Lower lobe of right lung (tissue), 2 donors: Measurements from ENCODE around the gene MYDGF. TPM values are rescaled to one million over a fixed set of nuclear protein-coding genes. Genes with fewer than 3 reads are reported as not detected.

Source experiments
- ATAC-seq, 2 donors: fragments of 200-7000 bp; cut with Tn5 transposase; one replicate each; pipeline ENCODE4 v1.9.1; 2020 to 2022; ENCODE audit warnings: mild to moderate bottlenecking in 2 of 2, moderate library complexity in 2 of 2
- DNase-seq: peaks from one replicate; pipeline ENCODE4 v3.0.0-alpha.2; 2020
- H3K27ac ChIP-seq: fragments of 200-600 bp; one replicate; pipeline ENCODE4 v1.8.0; 2022
- H3K27me3 ChIP-seq: fragments of 200-600 bp; one replicate; pipeline ENCODE4 v1.8.0; 2022; ENCODE audit warnings: low read depth
- H3K36me3 ChIP-seq: fragments of 200-600 bp; one replicate; pipeline ENCODE4 v1.8.0; 2022; ENCODE audit warnings: mild to moderate bottlenecking
- H3K4me1 ChIP-seq: fragments of 200-600 bp; one replicate; pipeline ENCODE4 v1.8.0; 2022
- H3K4me3 ChIP-seq: fragments of 200-600 bp; one replicate; pipeline ENCODE4 v1.8.0; 2022; ENCODE audit warnings: mild to moderate bottlenecking
- H3K9me3 ChIP-seq: fragments of 200-600 bp; one replicate; pipeline ENCODE4 v1.8.0; 2022
- intact Hi-C: fragments of 100-400 bp; cut with DNase I; formaldehyde crosslinking; loops from one replicate; pipeline ENCODE4 v1.11.0; 2022
- total RNA-seq: library from RNA; stranded (reverse); fragmentation: NEBNext Ultra II Directional; extraction: Animal tissue kit (Norgen Biotek cat#: 25700); gene quantifications from one replicate; pipeline ENCODE4 v1.2.1, GENCODE V29; 2021
- TF ChIP-seq, protein P1 (sequence below): fragments of 200-600 bp; IDR thresholded peaks from one replicate; pipeline ENCODE4 v1.8.0; 2022; ENCODE audit warnings: antibody characterized with exemption, mild to moderate bottlenecking
- donor health status: DM: no; HTN: yes; CAD: no; lungs with severe emphysema.

MYDGF gene
- total RNA-seq, 1 donor from 2014 or later, result 91.6 TPM

DNA sequence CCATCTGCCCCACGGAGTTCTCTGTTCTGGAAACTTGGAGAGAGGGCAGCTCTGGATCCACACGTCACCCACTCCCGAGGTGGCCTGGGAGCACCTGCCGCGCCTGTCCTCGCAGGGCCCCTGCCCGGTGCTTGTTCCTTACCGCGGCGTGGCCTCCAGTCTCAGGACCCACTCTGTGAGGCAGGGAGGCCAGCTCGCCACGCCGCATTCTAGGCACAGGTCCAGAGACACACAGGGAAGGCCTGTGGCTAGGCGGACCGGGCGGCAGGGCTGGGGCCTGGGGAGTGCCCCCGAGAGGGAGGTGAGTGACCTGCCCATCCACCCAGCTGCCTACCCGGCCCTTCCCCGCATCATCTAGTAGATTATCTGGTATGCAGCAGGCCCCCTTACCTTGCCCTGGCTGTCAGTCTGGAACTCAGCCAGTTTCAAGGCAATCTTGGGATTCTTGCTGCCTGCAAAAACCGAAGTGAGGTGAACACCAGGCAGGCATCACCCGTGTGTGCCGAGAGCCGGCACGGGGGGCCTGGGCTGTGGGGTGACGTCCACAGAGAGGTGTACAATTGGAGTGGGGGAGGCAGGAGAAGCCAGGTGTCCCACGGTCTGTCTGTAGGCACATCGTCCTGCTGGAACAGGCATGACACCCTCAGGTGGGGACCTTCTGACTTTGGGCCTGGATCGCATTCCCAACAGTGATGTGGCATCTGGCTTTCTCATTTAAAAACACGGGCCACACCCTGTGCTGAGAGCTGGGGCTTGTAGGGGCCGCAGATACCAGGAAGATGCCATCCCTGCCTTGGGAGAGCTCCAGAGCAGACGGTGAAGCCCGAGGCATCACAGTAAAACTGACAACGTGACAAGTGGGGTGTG is 29.9 kb upstream of the MYDGF start:
- Histone ChIP-seq H3K27me3 (no peaks in the 10 kb centered on the region), H3K36me3 (peaks cover 96% of the 10 kb centered on the region), H3K9me3 (no peaks in the 10 kb centered on the region), H3K4me1 (peaks cover 17% of the 10 kb centered on the region), H3K4me3 (no peak overlapping the region), H3K27ac (peak overlapping the region; percentile 3)
- TF ChIP-seq, protein P1, sequence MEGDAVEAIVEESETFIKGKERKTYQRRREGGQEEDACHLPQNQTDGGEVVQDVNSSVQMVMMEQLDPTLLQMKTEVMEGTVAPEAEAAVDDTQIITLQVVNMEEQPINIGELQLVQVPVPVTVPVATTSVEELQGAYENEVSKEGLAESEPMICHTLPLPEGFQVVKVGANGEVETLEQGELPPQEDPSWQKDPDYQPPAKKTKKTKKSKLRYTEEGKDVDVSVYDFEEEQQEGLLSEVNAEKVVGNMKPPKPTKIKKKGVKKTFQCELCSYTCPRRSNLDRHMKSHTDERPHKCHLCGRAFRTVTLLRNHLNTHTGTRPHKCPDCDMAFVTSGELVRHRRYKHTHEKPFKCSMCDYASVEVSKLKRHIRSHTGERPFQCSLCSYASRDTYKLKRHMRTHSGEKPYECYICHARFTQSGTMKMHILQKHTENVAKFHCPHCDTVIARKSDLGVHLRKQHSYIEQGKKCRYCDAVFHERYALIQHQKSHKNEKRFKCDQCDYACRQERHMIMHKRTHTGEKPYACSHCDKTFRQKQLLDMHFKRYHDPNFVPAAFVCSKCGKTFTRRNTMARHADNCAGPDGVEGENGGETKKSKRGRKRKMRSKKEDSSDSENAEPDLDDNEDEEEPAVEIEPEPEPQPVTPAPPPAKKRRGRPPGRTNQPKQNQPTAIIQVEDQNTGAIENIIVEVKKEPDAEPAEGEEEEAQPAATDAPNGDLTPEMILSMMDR, result no peak
- intact Hi-C loops, result no loop called here
- no peak for DNase-seq
- no peak for ATAC-seq

DNA sequence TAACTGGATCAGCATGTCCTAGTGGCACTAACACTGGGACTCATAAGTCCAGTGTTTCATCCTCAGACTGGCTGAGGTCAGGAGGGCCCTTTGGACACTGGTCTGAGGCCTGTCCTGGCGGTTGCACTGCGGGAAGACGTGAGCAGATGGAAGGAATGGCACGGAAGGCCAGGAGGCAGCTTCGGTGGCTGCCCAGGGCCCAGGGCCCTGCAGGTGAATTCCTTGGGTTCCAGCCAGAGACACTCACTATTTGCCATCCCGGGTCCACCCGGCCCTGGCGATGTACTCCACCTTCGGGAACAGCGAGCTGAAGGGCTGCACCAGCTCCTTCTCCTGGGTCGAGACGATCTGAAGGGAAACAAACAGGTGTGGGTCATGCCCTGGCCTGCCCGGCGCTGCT is 27.2 kb upstream of the MYDGF start:
- H3K4me1 ChIP-seq, result peaks cover 10% of the 10 kb centered on the region
- intact Hi-C loops, result no loop called here
- H3K27ac ChIP-seq, result no peak overlapping the region
- no peaks in the 10 kb centered on the region for H3K27me3 ChIP-seq
- no peak for DNase-seq
- no peaks in the 10 kb centered on the region for H3K9me3 ChIP-seq
- H3K36me3 ChIP-seq, result peaks cover 97% of the 10 kb centered on the region
- ATAC-seq, result no peak
- TF ChIP-seq, protein P1, result no peak
- no peak overlapping the region for H3K4me3 ChIP-seq

DNA sequence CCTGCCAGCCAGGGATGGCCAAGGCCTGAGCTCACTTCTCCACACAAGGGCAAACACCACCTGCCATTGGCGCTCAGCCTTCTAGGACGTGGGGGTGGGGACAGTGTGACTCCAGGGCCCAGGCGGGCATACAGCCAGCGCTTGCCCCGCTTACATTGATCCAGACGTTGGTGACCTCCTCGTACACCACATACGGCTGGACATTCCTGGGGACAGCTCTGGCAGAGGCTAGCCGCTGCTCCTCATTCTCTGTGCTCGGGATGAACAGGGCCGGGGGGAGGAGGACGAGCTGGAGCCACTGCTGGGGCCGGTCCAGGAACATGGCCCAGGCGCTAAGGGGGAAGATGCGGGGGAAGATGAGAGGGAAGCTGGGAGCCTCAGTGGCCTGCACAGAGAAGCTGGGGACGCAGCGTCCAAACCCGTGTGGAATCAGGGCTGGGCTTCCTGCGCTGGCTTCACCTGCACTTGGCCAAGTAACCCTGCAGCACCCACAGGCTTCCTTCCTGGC is 25.1 kb upstream of the MYDGF start:
- intact Hi-C loops, result no loop called here
- Histone ChIP-seq H3K36me3 (peaks cover 94% of the 10 kb centered on the region), H3K4me1 (peaks cover 7% of the 10 kb centered on the region), H3K9me3 (no peaks in the 10 kb centered on the region), H3K4me3 (no peak overlapping the region), H3K27me3 (no peaks in the 10 kb centered on the region), H3K27ac (peak overlapping the region; percentile 11)
- DNase-seq (no peak), ATAC-seq (no peak)
- TF ChIP-seq, protein P1, result no peak

DNA sequence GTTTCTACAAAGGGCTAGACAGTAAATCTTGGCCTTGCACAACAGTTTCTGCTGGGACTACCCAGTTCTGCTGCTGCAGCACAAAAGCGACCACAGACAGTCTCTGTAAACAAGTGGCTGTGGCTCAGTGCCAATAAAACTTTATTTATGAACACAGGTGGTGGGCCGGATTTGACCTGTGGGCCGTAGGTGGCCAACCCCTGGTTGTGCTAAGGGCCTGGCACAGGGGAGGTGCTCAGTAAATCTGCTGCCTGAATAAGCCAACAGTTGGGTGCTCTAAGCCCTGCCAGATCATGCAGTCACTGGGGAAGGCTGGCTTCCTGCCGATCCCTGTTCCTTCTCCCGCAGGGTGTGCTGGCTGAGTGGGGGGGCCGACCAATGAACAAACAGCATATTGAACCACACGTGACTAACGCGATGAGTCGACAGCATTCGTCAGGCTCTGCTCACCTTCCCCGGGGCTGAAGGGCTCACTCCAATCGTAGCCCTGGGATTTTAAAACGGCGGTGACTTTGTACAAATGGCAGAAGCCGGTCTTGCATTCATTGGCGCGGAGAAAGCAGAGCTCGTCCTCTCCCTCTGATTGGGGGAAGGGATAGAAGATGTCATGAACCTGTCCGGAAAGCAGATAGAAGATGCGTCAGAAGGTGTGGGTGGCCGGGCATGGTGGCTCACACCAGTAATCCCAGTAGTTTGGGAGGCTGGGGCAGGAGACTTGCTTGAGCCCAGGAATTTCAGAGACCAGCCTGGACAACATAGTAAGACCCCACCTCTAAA is 24.3 kb upstream of the MYDGF start:
- DNase-seq (no peak), ATAC-seq (no peak)
- no peak overlapping the region for H3K27ac ChIP-seq
- H3K9me3 ChIP-seq, result no peaks in the 10 kb centered on the region
- peaks cover 94% of the 10 kb centered on the region for H3K36me3 ChIP-seq
- intact Hi-C loops, result no loop called here
- no peak overlapping the region for H3K4me3 ChIP-seq
- no peaks in the 10 kb centered on the region for H3K27me3 ChIP-seq
- peaks cover 7% of the 10 kb centered on the region for H3K4me1 ChIP-seq
- TF ChIP-seq, protein P1, result no peak

DNA sequence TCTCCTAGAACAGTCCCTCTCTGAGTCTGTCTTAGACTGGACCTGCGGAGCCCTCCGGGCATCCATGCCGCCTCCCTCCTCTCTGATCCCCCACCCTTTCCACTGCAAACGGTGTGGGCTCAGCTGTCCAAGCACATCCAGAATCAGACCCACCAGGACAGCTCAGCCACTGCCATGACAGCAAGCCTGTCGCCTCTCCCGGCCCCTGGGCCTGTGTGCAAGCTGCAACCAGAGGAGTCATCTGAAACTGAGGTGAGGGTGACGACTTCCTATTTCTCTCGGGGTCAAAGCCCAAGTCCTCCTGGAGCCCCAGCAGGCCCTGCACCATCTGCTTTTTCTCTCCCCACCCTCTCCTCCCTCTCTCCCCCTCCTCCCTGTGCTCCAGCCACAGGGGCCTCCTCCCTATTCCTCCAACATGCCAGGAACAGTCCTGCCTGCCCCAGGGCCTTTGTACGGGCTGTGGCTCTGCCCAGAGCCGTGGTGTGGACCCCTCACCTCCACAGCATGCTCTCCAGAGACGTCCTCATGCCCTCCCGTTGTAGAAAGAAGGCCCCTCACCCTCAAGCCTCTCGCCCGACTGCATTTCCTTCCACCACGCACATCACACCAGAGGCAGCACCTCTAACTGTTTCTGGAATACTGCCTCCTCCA is 23.5 kb upstream of the MYDGF start:
- TF ChIP-seq, protein P1, result no peak
- peaks cover 97% of the 10 kb centered on the region for H3K36me3 ChIP-seq
- no peaks in the 10 kb centered on the region for H3K27me3 ChIP-seq
- intact Hi-C loops, result no loop called here
- H3K9me3 ChIP-seq, result no peaks in the 10 kb centered on the region
- no peak overlapping the region for H3K4me3 ChIP-seq
- DNase-seq (no peak), ATAC-seq (no peak)
- no peak overlapping the region for H3K27ac ChIP-seq
- H3K4me1 ChIP-seq, result peaks cover 7% of the 10 kb centered on the region
